SHP77 treated with DMSO at 0.1 percent for 48 hours (cell line): ENCODE results near the gene MTMR11.

Source experiments
- DNase-seq: peaks from one replicate; lab custom pipeline; 2025; lab: John Stamatoyannopoulos, UW

MTMR11 gene

GRCh38 chr1:149936992-149937705 is 470 bp upstream of the MTMR11 start:
- DNase-seq: no peak

GRCh38 chr1:149934356-149934755 is 2.3 kb downstream of the MTMR11 start:
- no peak for DNase-seq

GRCh38 chr1:149933208-149933607 is 3.5 kb downstream of the MTMR11 start:
- DNase-seq: no peak

- DNase-seq: no peak
These were observed 4.2 kb downstream of the MTMR11 start for GRCh38 chr1:149932474-149932873.

GRCh38 chr1:149931212-149931790 is 5.4 kb downstream of the MTMR11 start:
- no peak for DNase-seq

GRCh38 chr1:149929856-149930255 is 6.8 kb downstream of the MTMR11 start:
- no peak for DNase-seq

GRCh38 chr1:149928401-149928724 is 8.3 kb downstream of the MTMR11 start:
- no peak for DNase-seq

GRCh38 chr1:149927563-149928400 is 8.9 kb downstream of the MTMR11 start, which contains the start of gene SF3B4:
Gene SF3B4, minus strand, starts transcription at chr1:149927803. Its CDS starts 44 bp downstream, at chr1:149927759.
- DNase-seq: peak; percentile 97

GRCh38 chr1:149927056-149927562 is 9.6 kb downstream of the MTMR11 start:
- DNase-seq: no peak

- DNase-seq: no peak
These were observed 10.4 kb downstream of the MTMR11 start for GRCh38 chr1:149926296-149926695.

- DNase-seq: no peak
These were observed 10.9 kb downstream of the MTMR11 start for GRCh38 chr1:149925751-149926150.

GRCh38 chr1:149925345-149925744 is 11.3 kb downstream of the MTMR11 start:
- DNase-seq: no peak

GRCh38 chr1:149923626-149924025 is 13.1 kb downstream of the MTMR11 start:
- no peak for DNase-seq

GRCh38 chr1:149917571-149918144 is 19.0 kb downstream of the MTMR11 start, which contains the start of gene SV2A:
Gene SV2A, minus strand, starts transcription at chr1:149917844. Its CDS starts 4,004 bp downstream, at chr1:149913840.
- DNase-seq: peak; percentile 73

GRCh38 chr1:149916898-149917252 is 19.8 kb downstream of the MTMR11 start:
- no peak for DNase-seq

- no peak for DNase-seq
These were observed 20.3 kb downstream of the MTMR11 start for GRCh38 chr1:149916193-149916897.

GRCh38 chr1:149915429-149916192 is 21.1 kb downstream of the MTMR11 start:
- no peak for DNase-seq

GRCh38 chr1:149914545-149914944 is 22.1 kb downstream of the MTMR11 start:
- no peak for DNase-seq

GRCh38 chr1:149906570-149907075 is 30.1 kb downstream of the MTMR11 start:
- no peak for DNase-seq

GRCh38 chr1:149903836-149904491 is 32.7 kb downstream of the MTMR11 start:
- no peak for DNase-seq
